MM.1S (cell line): ENCODE results near the gene SLPI.

Source experiments
- EZH2 ChIP-seq: fragments of 300-600 bp; sonication (generic); optimal IDR thresholded peaks from 2 replicates; pipeline ENCODE3; 2017; ENCODE audit warnings: low read depth, mild to moderate bottlenecking, antibody characterized with exemption, low read length, mixed read lengths
- EZH2phosphoT487 ChIP-seq: fragments of 300-600 bp; sonication (generic); IDR thresholded peaks from 2 replicates; pipeline ENCODE4 v1.6.1; 2018; ENCODE audit warnings: antibody characterized with exemption, low read length
- TF ChIP-seq, protein P1 (sequence below): fragments of 300-600 bp; sonication (generic); IDR thresholded peaks from 2 replicates; pipeline ENCODE4 v1.5.1; 2016; ENCODE audit warnings: antibody characterized with exemption, low read length, mixed read lengths

DNA sequence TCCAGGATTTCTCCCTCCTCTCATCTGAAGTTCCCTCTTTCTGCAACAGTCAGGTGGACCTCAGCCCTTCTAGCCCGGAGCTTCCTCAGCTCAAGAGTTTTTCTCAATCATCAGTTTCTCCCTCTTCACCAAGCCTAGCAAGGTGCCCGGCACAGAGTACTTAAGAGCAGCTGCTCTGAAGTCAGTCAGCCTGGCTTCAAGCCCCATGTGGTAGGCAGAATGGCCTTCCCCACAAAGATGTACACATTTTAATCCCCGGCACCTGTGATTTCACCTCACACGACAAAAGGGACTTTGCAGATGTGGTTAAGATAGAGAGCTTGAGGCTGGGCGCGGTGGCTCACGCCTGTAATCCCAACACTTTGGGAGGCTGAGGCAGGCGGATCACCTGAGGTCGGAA, 37.2 kb upstream of the SLPI start:
- TF ChIP-seq, protein P1, sequence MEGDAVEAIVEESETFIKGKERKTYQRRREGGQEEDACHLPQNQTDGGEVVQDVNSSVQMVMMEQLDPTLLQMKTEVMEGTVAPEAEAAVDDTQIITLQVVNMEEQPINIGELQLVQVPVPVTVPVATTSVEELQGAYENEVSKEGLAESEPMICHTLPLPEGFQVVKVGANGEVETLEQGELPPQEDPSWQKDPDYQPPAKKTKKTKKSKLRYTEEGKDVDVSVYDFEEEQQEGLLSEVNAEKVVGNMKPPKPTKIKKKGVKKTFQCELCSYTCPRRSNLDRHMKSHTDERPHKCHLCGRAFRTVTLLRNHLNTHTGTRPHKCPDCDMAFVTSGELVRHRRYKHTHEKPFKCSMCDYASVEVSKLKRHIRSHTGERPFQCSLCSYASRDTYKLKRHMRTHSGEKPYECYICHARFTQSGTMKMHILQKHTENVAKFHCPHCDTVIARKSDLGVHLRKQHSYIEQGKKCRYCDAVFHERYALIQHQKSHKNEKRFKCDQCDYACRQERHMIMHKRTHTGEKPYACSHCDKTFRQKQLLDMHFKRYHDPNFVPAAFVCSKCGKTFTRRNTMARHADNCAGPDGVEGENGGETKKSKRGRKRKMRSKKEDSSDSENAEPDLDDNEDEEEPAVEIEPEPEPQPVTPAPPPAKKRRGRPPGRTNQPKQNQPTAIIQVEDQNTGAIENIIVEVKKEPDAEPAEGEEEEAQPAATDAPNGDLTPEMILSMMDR, result no peak
- no peak for TF ChIP-seq EZH2phosphoT487
- no peak for TF ChIP-seq EZH2
